GM12874 (cell line): Measurements from ENCODE around the gene ALDH3A1.

ENCODE experiments used
- TF ChIP-seq, protein P1 (sequence below): IDR thresholded peaks from 2 replicates; pipeline ENCODE4 v1.5.1; 2011; ENCODE audit warnings: low read depth, mild to moderate bottlenecking, control low read depth, low read length, moderate library complexity; ENCODE audit not compliant: insufficient read depth

Gene ALDH3A1

DNA sequence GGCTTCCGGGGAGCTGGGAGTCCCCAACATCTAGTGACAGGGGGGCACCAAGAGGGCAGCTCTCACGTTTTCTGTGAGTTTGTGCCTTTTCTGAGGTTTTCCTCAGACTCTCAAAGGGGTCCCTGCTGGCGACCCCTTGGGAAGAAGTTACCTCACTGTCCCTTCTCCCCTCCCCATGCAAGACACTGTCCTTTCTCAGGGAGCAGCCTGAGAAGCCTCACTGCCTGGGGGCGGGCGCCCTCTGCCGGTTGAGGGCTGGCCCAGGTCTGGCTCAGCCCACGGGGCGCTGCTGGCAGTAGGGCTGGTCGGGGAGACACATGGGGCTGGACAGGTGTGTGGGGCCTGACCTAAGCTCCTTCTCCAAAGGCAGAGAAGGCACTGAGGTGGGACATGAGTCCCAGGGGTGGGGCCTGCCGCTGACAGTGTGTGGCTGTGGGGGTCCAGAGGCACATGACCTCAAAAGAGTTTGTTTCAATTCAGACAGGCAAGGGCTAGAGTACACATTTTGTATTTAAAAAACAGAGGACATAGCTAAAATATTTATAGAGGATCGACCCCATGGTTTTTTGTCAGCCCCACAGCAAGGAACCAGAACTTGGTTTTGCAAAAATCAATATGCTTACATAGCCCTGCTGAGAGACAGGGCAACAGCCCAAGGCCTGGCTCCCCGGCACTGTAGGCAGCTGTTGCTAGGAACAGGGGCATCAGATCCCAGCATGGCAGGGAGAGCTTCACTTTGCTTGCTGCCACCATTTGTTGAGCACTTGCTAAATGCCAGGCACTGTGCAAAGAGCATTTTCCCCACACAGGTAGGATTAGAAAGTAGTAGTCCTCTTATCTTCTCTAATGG is 18.5 kb upstream of the ALDH3A1 start:
- TF ChIP-seq, protein P1, sequence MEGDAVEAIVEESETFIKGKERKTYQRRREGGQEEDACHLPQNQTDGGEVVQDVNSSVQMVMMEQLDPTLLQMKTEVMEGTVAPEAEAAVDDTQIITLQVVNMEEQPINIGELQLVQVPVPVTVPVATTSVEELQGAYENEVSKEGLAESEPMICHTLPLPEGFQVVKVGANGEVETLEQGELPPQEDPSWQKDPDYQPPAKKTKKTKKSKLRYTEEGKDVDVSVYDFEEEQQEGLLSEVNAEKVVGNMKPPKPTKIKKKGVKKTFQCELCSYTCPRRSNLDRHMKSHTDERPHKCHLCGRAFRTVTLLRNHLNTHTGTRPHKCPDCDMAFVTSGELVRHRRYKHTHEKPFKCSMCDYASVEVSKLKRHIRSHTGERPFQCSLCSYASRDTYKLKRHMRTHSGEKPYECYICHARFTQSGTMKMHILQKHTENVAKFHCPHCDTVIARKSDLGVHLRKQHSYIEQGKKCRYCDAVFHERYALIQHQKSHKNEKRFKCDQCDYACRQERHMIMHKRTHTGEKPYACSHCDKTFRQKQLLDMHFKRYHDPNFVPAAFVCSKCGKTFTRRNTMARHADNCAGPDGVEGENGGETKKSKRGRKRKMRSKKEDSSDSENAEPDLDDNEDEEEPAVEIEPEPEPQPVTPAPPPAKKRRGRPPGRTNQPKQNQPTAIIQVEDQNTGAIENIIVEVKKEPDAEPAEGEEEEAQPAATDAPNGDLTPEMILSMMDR, result peak; percentile 99

DNA sequence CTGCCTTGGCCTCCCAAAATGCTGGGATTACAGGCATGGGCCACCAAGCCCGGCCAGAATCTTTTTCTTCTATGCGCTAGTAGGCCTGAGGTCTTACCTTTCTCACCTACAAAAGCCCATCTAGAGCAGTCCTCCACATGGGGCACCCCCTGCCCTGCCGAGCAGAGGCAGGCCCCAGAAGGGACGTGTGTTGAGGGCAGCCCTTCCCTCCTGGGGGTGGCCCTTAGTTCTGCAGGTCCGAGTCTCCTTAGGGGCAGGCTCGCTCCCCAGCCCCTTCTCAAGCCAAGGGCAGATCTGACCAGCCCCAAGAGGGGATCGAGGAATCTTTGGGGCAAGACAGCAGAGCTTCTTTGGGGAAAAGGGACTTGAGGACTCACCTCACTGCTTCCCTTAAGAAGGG is 17.9 kb upstream of the ALDH3A1 start:
- TF ChIP-seq, protein P1, result no peak

DNA sequence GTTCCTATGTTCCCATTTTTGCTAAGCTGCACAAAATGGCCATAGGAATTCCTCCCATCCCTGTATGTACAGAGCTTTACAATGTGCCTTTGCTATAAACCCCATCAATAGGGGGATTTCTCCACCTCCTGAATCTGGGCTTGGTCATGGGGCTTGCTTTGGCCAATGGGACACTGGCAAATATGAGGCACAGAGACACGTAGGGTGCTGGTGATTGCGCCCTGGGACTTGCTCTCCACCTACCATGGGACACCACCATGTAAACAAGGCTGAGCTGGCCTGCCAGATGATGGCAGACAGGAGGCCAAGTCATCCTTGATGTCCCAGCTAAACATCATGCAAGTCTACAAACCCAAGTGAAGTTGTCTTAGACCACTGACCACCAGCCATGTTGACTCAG is 15.3 kb upstream of the ALDH3A1 start:
- TF ChIP-seq, protein P1, result no peak

DNA sequence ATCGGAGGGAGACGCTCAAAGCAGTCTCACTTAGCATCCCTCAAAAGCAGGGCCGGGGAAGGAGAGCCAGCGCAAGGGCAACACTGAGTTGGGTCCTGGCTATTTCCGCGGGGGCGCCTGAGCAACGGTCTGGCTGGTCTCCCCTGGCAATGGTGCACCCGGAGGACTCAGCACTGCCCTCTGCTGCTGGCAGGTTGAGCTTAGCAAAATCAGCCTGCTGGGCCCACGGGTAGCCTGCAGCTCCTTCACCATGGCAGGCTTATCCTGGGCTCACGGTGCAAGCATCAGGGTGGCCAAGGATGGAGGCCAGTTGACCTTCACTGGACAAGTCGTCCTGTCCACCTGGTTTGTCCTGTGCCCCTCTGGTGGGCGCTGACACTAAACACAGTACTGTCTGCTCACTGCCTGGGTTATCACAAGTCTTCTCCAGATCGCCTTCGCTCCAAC is 14.4 kb upstream of the ALDH3A1 start:
- TF ChIP-seq, protein P1, result peak; percentile 90

DNA sequence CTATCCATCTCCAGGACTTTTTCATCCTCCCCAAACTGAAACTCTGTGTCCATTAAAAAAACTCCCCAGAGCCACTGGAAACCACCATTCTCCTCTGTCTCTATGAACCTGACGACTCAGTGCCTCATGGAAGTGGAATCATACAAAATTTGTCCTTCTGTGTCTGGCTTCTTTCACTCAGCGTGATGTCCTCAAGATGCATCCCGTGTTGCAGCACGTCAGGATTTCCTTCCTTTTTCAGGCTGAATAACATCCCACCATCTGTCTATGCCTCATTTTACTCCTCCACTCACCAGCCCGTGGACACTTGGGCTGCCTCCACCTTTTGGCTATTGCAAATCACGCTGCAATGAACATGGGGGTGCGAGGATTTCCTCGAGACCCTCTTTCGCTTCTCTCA is 12.6 kb upstream of the ALDH3A1 start:
- TF ChIP-seq, protein P1, result no peak

DNA sequence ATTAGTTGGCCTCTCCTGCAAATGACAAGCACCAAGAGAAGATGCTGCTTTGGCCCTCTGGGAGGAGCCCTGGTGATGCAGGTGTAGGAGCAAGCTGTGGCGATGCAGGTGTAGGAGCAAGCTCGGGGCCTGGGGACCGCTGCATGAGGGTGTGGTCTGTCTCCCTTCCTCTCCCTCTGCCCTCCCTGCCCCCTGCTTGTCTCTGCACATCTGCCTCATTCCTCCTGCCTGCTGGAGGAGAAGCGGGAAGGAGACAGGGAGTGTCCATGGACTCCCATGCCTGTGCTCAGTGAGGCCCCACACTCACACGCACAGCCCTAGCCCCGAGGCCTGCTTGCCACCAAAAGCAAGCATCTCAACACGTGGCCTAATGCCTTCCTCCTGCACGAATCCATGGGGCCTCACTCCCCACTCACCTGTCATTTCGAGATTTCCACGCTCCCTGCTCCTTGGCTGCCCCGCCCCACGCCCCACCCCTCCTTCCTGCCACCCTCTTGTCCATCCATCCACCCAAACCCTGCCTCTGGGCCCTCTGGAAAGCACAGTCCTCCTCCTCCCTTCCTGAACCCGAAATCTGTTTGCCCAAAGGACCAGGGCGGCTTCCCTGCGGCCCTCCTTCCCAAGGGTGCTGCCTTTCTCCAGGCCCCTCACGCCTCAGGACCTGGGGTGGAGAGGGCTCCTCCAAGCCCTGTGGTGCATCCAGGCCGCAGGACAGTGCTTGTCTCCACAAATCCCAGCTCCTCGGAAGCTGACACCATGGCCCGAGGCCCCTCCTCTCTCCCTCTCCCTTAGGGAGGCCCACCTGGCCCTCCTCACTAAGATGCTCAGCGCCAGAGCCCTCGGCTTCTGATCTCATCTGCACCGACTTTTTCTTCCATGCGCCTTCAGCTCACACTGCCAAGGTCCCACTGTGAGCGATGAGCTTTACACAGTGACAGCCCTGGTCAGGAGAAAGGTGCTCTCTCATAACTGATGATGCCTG is 11.8 kb upstream of the ALDH3A1 start:
- TF ChIP-seq, protein P1, result no peak

DNA sequence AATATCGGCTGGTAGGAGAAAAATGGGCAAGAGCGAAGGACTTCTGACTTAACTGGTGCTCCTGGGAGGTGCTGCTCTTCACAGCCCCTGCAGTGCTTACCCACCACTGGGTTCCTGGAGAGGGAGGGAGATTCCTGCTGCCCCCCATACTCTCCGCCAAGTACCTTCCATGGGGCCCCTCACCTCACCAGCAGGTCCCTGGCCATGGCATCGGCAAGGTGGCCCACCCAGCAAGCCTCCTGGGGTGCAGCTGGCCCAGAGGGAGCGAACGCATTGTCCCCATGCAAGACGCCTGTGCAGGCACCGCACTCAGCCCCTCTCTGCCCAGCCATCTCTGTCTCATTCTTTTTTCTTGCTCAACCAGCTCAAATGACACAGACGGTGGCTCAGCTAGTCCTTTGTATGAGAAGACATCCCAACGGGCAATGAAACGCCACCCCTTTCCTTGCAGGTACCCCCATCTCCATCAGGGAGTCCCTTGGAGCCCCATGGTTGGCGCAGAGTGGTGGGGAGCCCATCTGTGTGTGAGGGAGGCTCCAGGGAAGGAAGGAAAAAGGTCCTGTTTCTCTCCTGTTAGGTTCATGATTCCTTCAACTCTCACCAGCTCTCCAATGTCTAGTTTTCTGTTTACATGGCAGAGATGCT is 9.6 kb upstream of the ALDH3A1 start:
- TF ChIP-seq, protein P1, result no peak
